T-cell (primary cell): ENCODE measurements around the gene RPAP3. TPM values are rescaled to one million over a fixed set of nuclear protein-coding genes. Genes with fewer than 3 reads are reported as not detected.
A peak's percentile ranks its signal among the peaks of the same experiment; 100 is the strongest.

Source experiments
- ATAC-seq, 4 experiments: fragments of 200-7000 bp in 3 of 4; fragments of 150-1000 bp in 1 of 4; cut with Tn5 transposase; replicated peaks in 1 of 4; 1 replicate in 3 of 4; 2 replicates in 1 of 4; pipeline ENCODE4 v1.10.0; 2021; ENCODE audit warnings: moderate library complexity in 3 of 4, mild to moderate bottlenecking in 2 of 4, moderate number of reproducible peaks in 1 of 4
- CTCF ChIA-PET, 2 donors: fragments of 300-600 bp; sonication (Branson Sonifier 250); formaldehyde crosslinking; loops; one replicate each; lab custom pipeline; 2022; ENCODE audit warnings: antibody characterized with exemption in 2 of 2; lab: Charles Lee
- POLR2A ChIA-PET, 2 donors: fragments of 300-600 bp; sonication (Branson Sonifier 250); formaldehyde crosslinking; loops; one replicate each; lab custom pipeline; 2022; ENCODE audit warnings: antibody characterized with exemption in 2 of 2; lab: Charles Lee
- DNase-seq, 35 experiments: peaks; one replicate each; pipeline versions ENCODE4 v3.0.0 to v3.0.0-alpha.2; 2013 to 2023
- H3K27ac ChIP-seq: one replicate; pipeline ENCODE4 v1.5.1; 2013; ENCODE audit warnings: low read length
- H3K27me3 ChIP-seq, 2 experiments: replicated peaks in 1 of 2; 1 replicate in 1 of 2; 2 replicates in 1 of 2; pipeline versions ENCODE4 v1.6.1 to v1.7.0; 2013; ENCODE audit warnings: low read length in 1 of 2, mixed read lengths in 1 of 2; ENCODE audit not compliant: control insufficient read depth in 2 of 2, insufficient read depth in 2 of 2; ENCODE audit errors: extremely low read depth in 1 of 2
- H3K36me3 ChIP-seq, 2 donors: 1 replicate in 1 of 2; 2 replicates in 1 of 2; pipeline versions ENCODE4 v1.6.1 to v1.7.0; 2013; ENCODE audit warnings: low read length in 1 of 2; ENCODE audit not compliant: control insufficient read depth in 2 of 2, insufficient read depth in 1 of 2; ENCODE audit errors: extremely low read depth in 1 of 2
- H3K4me1 ChIP-seq, 2 experiments: 1 replicate in 1 of 2; 2 replicates in 1 of 2; pipeline versions ENCODE4 v1.6.1 to v1.7.0; 2013; ENCODE audit warnings: low read length in 2 of 2, mixed read lengths in 1 of 2; ENCODE audit not compliant: insufficient read depth in 2 of 2, control insufficient read depth in 1 of 2; ENCODE audit errors: extremely low read depth in 1 of 2
- H3K4me3 ChIP-seq, 2 donors: 1 replicate in 1 of 2; 2 replicates in 1 of 2; pipeline versions ENCODE4 v1.5.1 to v1.7.0; 2013; ENCODE audit warnings: mild to moderate bottlenecking in 2 of 2, low read length in 1 of 2, moderate library complexity in 1 of 2; ENCODE audit not compliant: control insufficient read depth in 1 of 2; ENCODE audit errors: extremely low read depth in 1 of 2
- H3K9me3 ChIP-seq: 2 replicates; pipeline ENCODE4 v1.7.0; 2013
- H3K27ac Mint-ChIP-seq, 2 donors: one replicate each; pipeline ENCODE4 v1.8.0; 2020 to 2021; ENCODE audit warnings: mild to moderate bottlenecking in 2 of 2, mixed read lengths in 2 of 2
- H3K27me3 Mint-ChIP-seq, 2 donors: one replicate each; pipeline ENCODE4 v1.8.0; 2021 to 2022; ENCODE audit warnings: mixed read lengths in 2 of 2
- H3K36me3 Mint-ChIP-seq: one replicate; pipeline ENCODE4 v1.8.0; 2021; ENCODE audit warnings: mixed read lengths
- H3K4me1 Mint-ChIP-seq, 3 donors: one replicate each; pipeline ENCODE4 v1.8.0; 2020 to 2022; ENCODE audit warnings: mixed read lengths in 3 of 3, mild to moderate bottlenecking in 1 of 3
- H3K4me3 Mint-ChIP-seq, 3 donors: one replicate each; pipeline ENCODE4 v1.8.0; 2020 to 2022; ENCODE audit warnings: mild to moderate bottlenecking in 3 of 3, mixed read lengths in 3 of 3, moderate library complexity in 3 of 3
- H3K9me3 Mint-ChIP-seq, 3 donors: one replicate each; pipeline ENCODE4 v1.8.0; 2020 to 2022; ENCODE audit warnings: mixed read lengths in 3 of 3
- WGBS: methylation state at CpG from one replicate; pipeline ENCODE4 v1.1.5; 2013; ENCODE audit warnings: missing lambda C conversion rate; ENCODE audit not compliant: insufficient coverage; 5-methylcytosine and 5-hydroxymethylcytosine counted together
- total RNA-seq, 35 experiments: library from RNA in 6 of 35; stranded (reverse) in 6 of 35; fragments of 120-200 nt in 1 of 35; gene quantifications; one replicate each; pipeline versions ENCODE4 v1.2.1 to v1.2.4 and lab custom pipeline; 2013 to 2026

RPAP3 gene
- total RNA-seq, 5 donors from 2014 or later (not counting 1 experiment from before 2014, with no cell fraction given), result 24.0 to 33.5 (median 29.4) TPM

GRCh38 chr12:47730341-47730744 is 24.5 kb upstream of the RPAP3 start:
- no peak for ATAC-seq
- 92% methylated on average over 4 of the region's 8 CpGs for WGBS
- CTCF ChIA-PET, result interaction anchor here (0.6 kb wide), 2 partner anchors 11 to 60 kb away, joined by 4 to 5 read pairs; no protein-coding TSS in a partner anchor

GRCh38 chr12:47729233-47729632 is 23.4 kb upstream of the RPAP3 start:
- H3K27me3 ChIP-seq, result no peaks in the 10 kb centered on the region

More at GRCh38 chr12:47730341-47730744, 24.5 kb upstream of the RPAP3 start:
- POLR2A ChIA-PET, result no interaction called here
- H3K36me3 ChIP-seq, result no peaks in the 10 kb centered on the region
- H3K9me3 Mint-ChIP-seq, result no peaks in the 10 kb centered on the region
- H3K4me3 ChIP-seq, result no peak overlapping the region
- peaks cover 0 to 2% (median 0%) of the 10 kb centered on the region in 3 donors for H3K4me1 Mint-ChIP-seq
- H3K27me3 ChIP-seq, result no peaks in the 10 kb centered on the region
- no peaks in the 10 kb centered on the region for H3K9me3 ChIP-seq
- H3K4me1 ChIP-seq, result no peaks in the 10 kb centered on the region
- H3K27ac Mint-ChIP-seq, result no peak overlapping the region
- peaks cover 4% of the 10 kb centered on the region for H3K36me3 Mint-ChIP-seq
- no peak overlapping the region for H3K27ac ChIP-seq
- no peak for DNase-seq
- no peaks in the 10 kb centered on the region for H3K27me3 Mint-ChIP-seq
- H3K4me3 Mint-ChIP-seq, result no peak overlapping the region

GRCh38 chr12:47725893-47726292 is 20.1 kb upstream of the RPAP3 start:
- ChIA-PET POLR2A (no interaction called here), CTCF (interaction anchor here in 1 of 2 donors (1.2 kb wide), 1 partner anchor 17 kb away, joined by 4 read pairs; no protein-coding TSS in a partner anchor)
- 100% methylated on average over 1 of the region's 5 CpGs for WGBS
- no peak overlapping the region for H3K4me3 ChIP-seq
- no peaks in the 10 kb centered on the region for H3K36me3 ChIP-seq
- DNase-seq (no peak), ATAC-seq (no peak)
- H3K9me3 Mint-ChIP-seq, result no peaks in the 10 kb centered on the region
- no peaks in the 10 kb centered on the region for H3K9me3 ChIP-seq
- H3K27me3 ChIP-seq, result no peaks in the 10 kb centered on the region
- H3K27me3 Mint-ChIP-seq, result no peaks in the 10 kb centered on the region
- H3K4me1 ChIP-seq, result peaks cover 0 to 18% of the 10 kb centered on the region in 2 experiments
- no peak overlapping the region for H3K27ac Mint-ChIP-seq
- H3K4me1 Mint-ChIP-seq, result peaks cover 13 to 22% (median 16%) of the 10 kb centered on the region in 3 donors
- H3K36me3 Mint-ChIP-seq, result peaks cover 20% of the 10 kb centered on the region
- no peak overlapping the region for H3K4me3 Mint-ChIP-seq
- no peak overlapping the region for H3K27ac ChIP-seq

More at GRCh38 chr12:47729233-47729632, 23.4 kb upstream of the RPAP3 start:
- Mint-ChIP-seq H3K27ac (no peak overlapping the region), H3K9me3 (no peaks in the 10 kb centered on the region), H3K27me3 (no peaks in the 10 kb centered on the region), H3K4me3 (no peak overlapping the region), H3K36me3 (peaks cover 5% of the 10 kb centered on the region), H3K4me1 (peaks cover 0 to 2% (median 0%) of the 10 kb centered on the region in 3 donors)
- Histone ChIP-seq H3K4me1 (no peaks in the 10 kb centered on the region), H3K4me3 (no peak overlapping the region), H3K27ac (no peak overlapping the region), H3K36me3 (no peaks in the 10 kb centered on the region), H3K9me3 (no peaks in the 10 kb centered on the region)
- no peak for DNase-seq
- WGBS, result 86% methylated on average over 2 of the region's 3 CpGs
- no peak for ATAC-seq
- CTCF ChIA-PET, result no interaction called here
- POLR2A ChIA-PET, result no interaction called here

- WGBS, result 98% methylated on average over 8 of the region's 8 CpGs
- no peaks in the 10 kb centered on the region for H3K9me3 ChIP-seq
- no peak within 1 kb of the TSS for H3K27ac Mint-ChIP-seq
- H3K4me3 Mint-ChIP-seq, result no peak within 1 kb of the TSS
- no peaks in the 10 kb centered on the region for H3K36me3 ChIP-seq
- no peak within 1 kb of the TSS for H3K4me3 ChIP-seq
- POLR2A ChIA-PET, result no interaction called here
- H3K4me1 Mint-ChIP-seq, result peaks cover 16 to 25% (median 20%) of the 10 kb centered on the region in 3 donors
- H3K27ac ChIP-seq, result no peak within 1 kb of the TSS
- CTCF ChIA-PET, result interaction anchor here in 1 of 2 donors (1.2 kb wide), 1 partner anchor 18 kb away, joined by 4 read pairs; no protein-coding TSS in a partner anchor
- no peaks in the 10 kb centered on the region for H3K27me3 ChIP-seq
- H3K4me1 ChIP-seq, result peaks cover 0 to 21% of the 10 kb centered on the region in 2 experiments
- no peak for ATAC-seq
- no peaks in the 10 kb centered on the region for H3K9me3 Mint-ChIP-seq
- peaks cover 20% of the 10 kb centered on the region for H3K36me3 Mint-ChIP-seq
- no peak for DNase-seq
- H3K27me3 Mint-ChIP-seq, result no peaks in the 10 kb centered on the region
These were observed 19.4 kb upstream of the RPAP3 start, which contains the start of gene ENDOU for GRCh38 chr12:47725091-47725772. Gene ENDOU (minus strand): TSS chr12:47725490. CDS start chr12:47725413, 77 bp downstream.

GRCh38 chr12:47722941-47723631 is 17.3 kb upstream of the RPAP3 start:
- no peak overlapping the region for H3K27ac ChIP-seq
- Mint-ChIP-seq H3K4me3 (no peak overlapping the region), H3K36me3 (peaks cover 24% of the 10 kb centered on the region), H3K27ac (no peak overlapping the region), H3K9me3 (no peaks in the 10 kb centered on the region), H3K27me3 (no peaks in the 10 kb centered on the region), H3K4me1 (peaks cover 20 to 32% (median 22%) of the 10 kb centered on the region in 3 donors)
- no peaks in the 10 kb centered on the region for H3K27me3 ChIP-seq
- no peaks in the 10 kb centered on the region for H3K36me3 ChIP-seq
- CTCF ChIA-PET, result interaction anchor here (1.4 to 2.2 kb wide), 2 partner anchors 18 to 43 kb away, joined by 3 to 5 read pairs; no protein-coding TSS in a partner anchor
- POLR2A ChIA-PET, result no interaction called here
- H3K4me1 ChIP-seq, result peaks cover 0 to 22% of the 10 kb centered on the region in 2 experiments
- H3K9me3 ChIP-seq, result no peaks in the 10 kb centered on the region
- no peak overlapping the region for H3K4me3 ChIP-seq
- DNase-seq (peak in 1 of 35 experiments; percentile 16), ATAC-seq (no peak)
- WGBS, result 96% methylated on average over 3 of the region's 5 CpGs

GRCh38 chr12:47722136-47722834 is 16.5 kb upstream of the RPAP3 start:
- no peaks in the 10 kb centered on the region for H3K27me3 Mint-ChIP-seq
- WGBS, result 90% methylated on average over 5 of the region's 7 CpGs
- Histone ChIP-seq H3K4me1 (peaks cover 0 to 30% of the 10 kb centered on the region in 2 experiments), H3K27me3 (no peaks in the 10 kb centered on the region), H3K27ac (no peak overlapping the region), H3K36me3 (no peaks in the 10 kb centered on the region), H3K9me3 (no peaks in the 10 kb centered on the region), H3K4me3 (no peak overlapping the region)
- POLR2A ChIA-PET, result interaction anchor here in 1 of 2 donors (0.6 kb wide), 1 partner anchor 1467 kb away, joined by 6 read pairs; no protein-coding TSS in a partner anchor
- ATAC-seq, result no peak
- peaks cover 20% of the 10 kb centered on the region for H3K36me3 Mint-ChIP-seq
- peak overlapping the region in 1 of 3 donors; percentile 12 for H3K4me3 Mint-ChIP-seq
- H3K4me1 Mint-ChIP-seq, result peaks cover 28 to 40% (median 30%) of the 10 kb centered on the region in 3 donors
- CTCF ChIA-PET, result interaction anchor here (1.4 to 2.2 kb wide), 2 partner anchors 19 to 43 kb away, joined by 3 to 5 read pairs; no protein-coding TSS in a partner anchor
- peak in 1 of 35 experiments; percentile 3 for DNase-seq
- no peaks in the 10 kb centered on the region for H3K9me3 Mint-ChIP-seq
- peak overlapping the region in 1 of 2 donors; percentile 66 for H3K27ac Mint-ChIP-seq
